ENCODE results near the gene ARRB1. TPM values are rescaled to one million over a fixed set of nuclear protein-coding genes. Genes with fewer than 3 reads are reported as not detected.

The ARRB1 gene
- total RNA-seq, 2 experiments from 2014 or later, result 26.7 to 27.8 TPM

- Mint-ChIP-seq H3K27ac (no peak overlapping the region), H3K4me1 (ENCODE audit: low read depth) (peaks cover 40% of the 10 kb centered on the region)
- CTCF ChIA-PET, result interaction anchor here (1.0 to 3.1 kb wide), 2 partner anchors 21 to 128 kb away, joined by 4 to 32 read pairs; no protein-coding TSS in a partner anchor
These were observed 82.1 kb downstream of the ARRB1 start for GRCh38 chr11:75269367-75269660.

GRCh38 chr11:75268626-75269366 is 82.7 kb downstream of the ARRB1 start:
- DNase-seq (peak in 1 of 14 experiments; percentile 26), ATAC-seq (ENCODE audit: poor library complexity) (no peak)
- Histone ChIP-seq H3K36me3 (ENCODE audit: insufficient read depth, low read length) (peaks cover 27% of the 10 kb centered on the region), H3K27me3 (ENCODE audit: control insufficient read depth in 1 of 2, insufficient read depth in 2 of 2, low read length in 2 of 2) (no peaks in the 10 kb centered on the region), H3K9me3 (ENCODE audit: control insufficient read depth in 1 of 2, insufficient read depth in 1 of 2, low read length in 2 of 2) (no peaks in the 10 kb centered on the region), H3K4me3 (ENCODE audit: low read length) (no peak overlapping the region), H3K4me1 (ENCODE audit: insufficient read depth, low read length) (peaks cover 45% of the 10 kb centered on the region), H3K27ac (ENCODE audit: low read depth in 1 of 2, low read length in 2 of 2) (no peak overlapping the region)
- Mint-ChIP-seq H3K27me3 (no peaks in the 10 kb centered on the region), H3K36me3 (ENCODE audit: low read depth) (peaks cover 31% of the 10 kb centered on the region), H3K4me3 (no peak overlapping the region), H3K9me3 (no peaks in the 10 kb centered on the region), H3K27ac (no peak overlapping the region), H3K4me1 (ENCODE audit: low read depth) (peaks cover 40% of the 10 kb centered on the region)
- ChIA-PET CTCF (interaction anchor here (0.6 to 1.0 kb wide), 2 partner anchors 20 to 91 kb away, joined by 3 to 4 read pairs; no protein-coding TSS in a partner anchor), POLR2A (no interaction called here)
- TF ChIP-seq CTCF (IDR thresholded peaks at IDR 0.05), result no peak
- intact Hi-C loops (cut with DNase I, micrococcal nuclease), result loop anchor here in 1 of 2 experiments (5.0 kb wide), 1 partner anchor 246 kb away; no protein-coding TSS in a partner anchor

More at GRCh38 chr11:75269367-75269660, 82.1 kb downstream of the ARRB1 start:
- Histone ChIP-seq H3K27ac (ENCODE audit: low read depth in 1 of 2, low read length in 2 of 2) (no peak overlapping the region), H3K4me3 (ENCODE audit: low read length) (no peak overlapping the region), H3K27me3 (ENCODE audit: control insufficient read depth in 1 of 2, insufficient read depth in 2 of 2, low read length in 2 of 2) (no peaks in the 10 kb centered on the region), H3K36me3 (ENCODE audit: insufficient read depth, low read length) (peaks cover 30% of the 10 kb centered on the region), H3K4me1 (ENCODE audit: insufficient read depth, low read length) (peaks cover 45% of the 10 kb centered on the region), H3K9me3 (ENCODE audit: control insufficient read depth in 1 of 2, insufficient read depth in 1 of 2, low read length in 2 of 2) (no peaks in the 10 kb centered on the region)
- TF ChIP-seq CTCF (IDR thresholded peaks at IDR 0.05), result no peak
- Mint-ChIP-seq H3K9me3 (no peaks in the 10 kb centered on the region), H3K27me3 (no peaks in the 10 kb centered on the region), H3K36me3 (ENCODE audit: low read depth) (peaks cover 36% of the 10 kb centered on the region), H3K4me3 (no peak overlapping the region)
- intact Hi-C loops (cut with DNase I, micrococcal nuclease), result loop anchor here in 1 of 2 experiments (5.0 kb wide), 1 partner anchor 247 kb away; no protein-coding TSS in a partner anchor
- no peak for ATAC-seq (ENCODE audit: poor library complexity)
- POLR2A ChIA-PET, result no interaction called here
- peak in 1 of 14 experiments; percentile 14 for DNase-seq

- ChIA-PET CTCF (no interaction called here), POLR2A (no interaction called here)
- Histone ChIP-seq H3K9me3 (ENCODE audit: control insufficient read depth in 1 of 2, insufficient read depth in 1 of 2, low read length in 2 of 2) (no peaks in the 10 kb centered on the region), H3K36me3 (ENCODE audit: insufficient read depth, low read length) (peaks cover 15% of the 10 kb centered on the region), H3K27me3 (ENCODE audit: control insufficient read depth in 1 of 2, insufficient read depth in 2 of 2, low read length in 2 of 2) (no peaks in the 10 kb centered on the region), H3K4me3 (ENCODE audit: low read length) (no peak overlapping the region), H3K27ac (ENCODE audit: low read depth in 1 of 2, low read length in 2 of 2) (no peak overlapping the region), H3K4me1 (ENCODE audit: insufficient read depth, low read length) (peaks cover 45% of the 10 kb centered on the region)
- Mint-ChIP-seq H3K36me3 (ENCODE audit: low read depth) (peaks cover 30% of the 10 kb centered on the region), H3K27me3 (no peaks in the 10 kb centered on the region), H3K4me3 (no peak overlapping the region), H3K9me3 (no peaks in the 10 kb centered on the region), H3K27ac (peak overlapping the region; percentile 36), H3K4me1 (ENCODE audit: low read depth) (peaks cover 34% of the 10 kb centered on the region)
- DNase-seq (peak in 2 of 14 experiments; percentile 10 to 27), ATAC-seq (ENCODE audit: poor library complexity) (no peak)
- TF ChIP-seq CTCF (IDR thresholded peaks at IDR 0.05), result no peak
- intact Hi-C loops (cut with DNase I, micrococcal nuclease), result loop anchor here in 1 of 2 experiments (5.0 kb wide), 1 partner anchor 245 kb away; no protein-coding TSS in a partner anchor
These were observed 84.1 kb downstream of the ARRB1 start for GRCh38 chr11:75267171-75267970.

All from CD4-positive, alpha-beta T cell (primary cell).